Esophagus muscularis mucosa (tissue), 4 donors: Measurements from ENCODE around the gene CEP44.

ENCODE experiments used
- EP300 ChIP-seq: sonication (generic); formaldehyde crosslinking; IDR thresholded peaks from one replicate; pipeline ENCODE4 v1.6.1; 2017; ENCODE audit warnings: antibody characterized with exemption
- POLR2A ChIP-seq: fragments of 450-650 bp; IDR thresholded peaks from one replicate; pipeline ENCODE4 v1.6.1; 2017; ENCODE audit warnings: antibody characterized with exemption, moderate library complexity, mild to moderate bottlenecking, low read depth
- POLR2AphosphoS5 ChIP-seq, 2 donors: sonication (generic); formaldehyde crosslinking; IDR thresholded peaks; one replicate each; pipeline ENCODE4 v1.6.1; 2017; ENCODE audit warnings: antibody characterized with exemption in 2 of 2
- TF ChIP-seq, protein P1 (sequence below), 3 experiments: fragments of 200-600 bp in 2 of 3; fragments of 450-650 bp in 1 of 3; sonication (generic) in 2 of 3; IDR thresholded peaks; one replicate each; pipeline ENCODE4 v1.5.1; 2017 to 2019; ENCODE audit warnings: antibody characterized with exemption in 3 of 3, mild to moderate bottlenecking in 2 of 3, moderate library complexity in 1 of 3

DNA sequence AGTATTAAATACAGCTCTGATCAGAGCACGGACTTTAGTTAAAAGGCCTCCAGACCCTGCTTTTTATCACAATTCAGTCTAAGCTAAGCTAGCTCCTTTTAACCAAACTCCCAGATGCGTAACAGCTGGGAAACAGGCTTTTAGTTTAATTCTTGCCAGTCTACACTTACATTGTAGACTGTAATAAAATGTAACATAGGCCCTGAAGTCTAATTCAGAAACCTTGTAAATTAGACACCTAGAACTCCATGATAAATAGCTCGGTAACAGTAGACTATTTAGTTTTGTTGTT is 20.3 kb upstream of the CEP44 start:
- no peak for TF ChIP-seq EP300
- TF ChIP-seq, protein P1, sequence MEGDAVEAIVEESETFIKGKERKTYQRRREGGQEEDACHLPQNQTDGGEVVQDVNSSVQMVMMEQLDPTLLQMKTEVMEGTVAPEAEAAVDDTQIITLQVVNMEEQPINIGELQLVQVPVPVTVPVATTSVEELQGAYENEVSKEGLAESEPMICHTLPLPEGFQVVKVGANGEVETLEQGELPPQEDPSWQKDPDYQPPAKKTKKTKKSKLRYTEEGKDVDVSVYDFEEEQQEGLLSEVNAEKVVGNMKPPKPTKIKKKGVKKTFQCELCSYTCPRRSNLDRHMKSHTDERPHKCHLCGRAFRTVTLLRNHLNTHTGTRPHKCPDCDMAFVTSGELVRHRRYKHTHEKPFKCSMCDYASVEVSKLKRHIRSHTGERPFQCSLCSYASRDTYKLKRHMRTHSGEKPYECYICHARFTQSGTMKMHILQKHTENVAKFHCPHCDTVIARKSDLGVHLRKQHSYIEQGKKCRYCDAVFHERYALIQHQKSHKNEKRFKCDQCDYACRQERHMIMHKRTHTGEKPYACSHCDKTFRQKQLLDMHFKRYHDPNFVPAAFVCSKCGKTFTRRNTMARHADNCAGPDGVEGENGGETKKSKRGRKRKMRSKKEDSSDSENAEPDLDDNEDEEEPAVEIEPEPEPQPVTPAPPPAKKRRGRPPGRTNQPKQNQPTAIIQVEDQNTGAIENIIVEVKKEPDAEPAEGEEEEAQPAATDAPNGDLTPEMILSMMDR (IDR thresholded peaks at IDR 0.05) = no peak
- TF ChIP-seq POLR2A = no peak
- TF ChIP-seq POLR2AphosphoS5 (IDR thresholded peaks at IDR 0.05) = no peak
